Purkinje cell (primary cell): ENCODE results near the gene GPR83. TPM values are rescaled to one million over a fixed set of nuclear protein-coding genes. Genes with fewer than 3 reads are reported as not detected.

Experiments used
- polyA plus RNA-seq: library from polyadenylated mRNA; unstranded; fragments of >200 nt; fragmentation: Nextera tagmentation; gene quantifications from 2 replicates; pipeline ENCODE4 v1.2.1, GENCODE V29; 2014

GPR83 gene
- 0.94 TPM in 1 of 2 replicates, not detected in the other for polyA plus RNA-seq

DNA sequence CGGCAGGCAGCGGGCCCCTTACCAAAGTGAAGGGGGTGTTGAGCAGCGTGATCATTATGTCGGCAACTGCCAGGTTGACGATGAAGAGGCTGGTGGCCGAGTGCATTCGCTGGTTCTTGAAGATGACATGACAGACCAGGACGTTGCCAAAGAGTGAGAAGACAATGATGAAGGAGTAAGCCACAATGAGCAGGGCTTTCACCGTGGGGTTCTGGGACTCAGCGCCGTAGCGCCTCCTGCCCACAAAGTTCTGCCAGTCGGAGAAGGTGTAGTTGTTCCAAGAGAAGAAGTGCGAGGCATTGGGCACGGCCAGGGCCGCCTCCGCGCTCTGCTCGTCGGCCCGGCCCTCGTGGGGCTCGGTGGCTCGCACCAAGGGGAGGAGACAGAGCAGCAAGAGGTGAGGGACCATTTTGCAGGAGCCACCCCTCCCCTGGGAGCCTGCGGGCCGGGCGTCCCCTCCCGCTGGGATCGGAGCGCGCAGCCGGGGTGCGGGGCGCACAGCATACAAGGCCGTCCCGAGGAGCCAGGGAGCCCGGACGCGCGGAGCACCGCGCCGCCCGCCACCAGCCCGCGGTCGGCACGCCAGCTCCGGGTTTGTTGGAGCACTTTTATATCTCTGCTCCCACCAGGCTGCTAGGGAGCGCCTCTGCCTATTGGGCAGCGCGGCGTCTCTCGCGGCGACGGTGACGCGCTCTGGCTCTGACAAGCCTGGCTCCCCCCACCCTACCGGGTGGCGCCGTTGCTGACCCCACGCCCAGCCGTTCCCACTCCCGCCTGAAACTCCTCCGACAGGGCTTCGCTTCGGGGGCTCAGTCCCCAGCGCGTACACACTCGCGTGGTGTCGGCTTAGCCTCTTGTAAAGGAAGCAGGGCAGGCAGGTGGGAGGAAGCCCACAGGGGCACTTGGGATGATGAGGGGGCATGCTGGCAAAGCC is at the start of gene GPR83:
Gene GPR83, minus strand, starts transcription at position 581 of the 934 bp plus-strand sequence. Its CDS starts 172 bp downstream, at position 409.

Other genes with a start within 250 kb of the GPR83 start
- gene IZUMO1R, start 96.8 kb downstream of the GPR83 start, polyA plus RNA-seq, result not detected in 2 replicates
- gene MRE11, start 92.4 kb upstream of the GPR83 start, polyA plus RNA-seq, result 4.5 and 7.8 TPM in 2 replicates
- 10.0 and 14.2 TPM in 2 replicates for gene ANKRD49, start 92.6 kb upstream of the GPR83 start, polyA plus RNA-seq
- gene C11orf97, start 111.0 kb upstream of the GPR83 start, polyA plus RNA-seq, result not detected in 2 replicates
- 0.17 TPM in 1 of 2 replicates, not detected in the other for gene FUT4, start 142.5 kb upstream of the GPR83 start, polyA plus RNA-seq
- 0.34 TPM in 1 of 2 replicates, not detected in the other for gene PIWIL4, start 165.9 kb upstream of the GPR83 start, polyA plus RNA-seq